Stomach smooth muscle (tissue), 2 donors: ENCODE results near the gene ELN.

ENCODE experiments used
- H3K27ac ChIP-seq: one replicate; pipeline ENCODE4 v1.7.0; 2013; ENCODE audit warnings: mild to moderate bottlenecking, low read length, inconsistent platforms
- H3K27me3 ChIP-seq, 2 donors: one replicate each; pipeline ENCODE4 v1.7.0; 2013; ENCODE audit warnings: low read length in 2 of 2; ENCODE audit not compliant: insufficient read depth in 2 of 2, control insufficient read depth in 1 of 2
- H3K36me3 ChIP-seq, 2 donors: one replicate each; pipeline ENCODE4 v1.7.0; 2013; ENCODE audit warnings: low read length in 2 of 2; ENCODE audit not compliant: control insufficient read depth in 2 of 2, insufficient read depth in 2 of 2
- H3K4me1 ChIP-seq: one replicate; pipeline ENCODE4 v1.7.0; 2013; ENCODE audit warnings: low read length; ENCODE audit not compliant: control insufficient read depth, insufficient read depth
- H3K4me3 ChIP-seq, 2 donors: one replicate each; pipeline ENCODE4 v1.7.0; 2013; ENCODE audit warnings: low read length in 2 of 2
- H3K9ac ChIP-seq, 2 donors: one replicate each; pipeline ENCODE4 v1.7.0; 2013; ENCODE audit warnings: low read length in 2 of 2, mild to moderate bottlenecking in 1 of 2
- H3K9me3 ChIP-seq, 2 donors: one replicate each; pipeline ENCODE4 v1.7.0; 2013; ENCODE audit warnings: low read length in 2 of 2; ENCODE audit not compliant: control insufficient read depth in 2 of 2
- donor health status: healthy.
- donor health status: Pancreatic carcinoma.

ELN gene

DNA sequence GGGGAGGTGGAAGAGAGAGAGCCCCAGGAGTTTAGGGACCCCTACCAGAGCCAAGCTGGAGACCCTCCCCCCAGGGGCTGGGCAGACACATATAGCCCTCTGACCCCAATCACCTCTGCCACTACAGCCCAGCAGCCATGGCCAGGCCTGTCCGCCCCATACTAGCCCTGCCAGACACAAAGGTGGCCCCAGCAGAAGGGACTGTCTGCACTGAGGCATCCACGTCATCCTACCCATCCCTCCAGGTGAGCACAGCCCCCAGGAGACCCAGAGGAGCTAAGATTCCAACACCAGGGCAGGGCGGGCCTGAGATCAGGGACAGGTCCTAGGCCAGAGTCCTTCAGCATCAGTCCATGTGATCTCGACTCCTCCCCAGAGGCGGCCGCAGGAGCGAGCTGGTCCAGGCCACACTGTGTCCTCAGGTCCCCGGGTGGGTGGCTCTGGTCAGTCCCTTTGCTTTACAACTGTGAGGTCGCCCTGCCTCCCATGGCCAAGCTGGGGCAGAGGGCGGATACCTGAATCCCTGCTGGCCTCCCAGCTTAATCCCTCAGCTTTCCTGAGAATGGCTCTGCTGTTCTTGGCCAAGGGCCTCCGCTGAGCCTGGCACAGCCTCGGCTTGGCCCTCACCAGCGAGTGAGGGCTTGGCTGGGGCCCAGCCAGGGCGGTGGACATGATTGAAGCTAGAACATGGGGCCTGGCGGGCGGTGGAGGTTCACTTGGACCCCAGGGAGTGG is 14.3 kb upstream of the ELN start:
- Histone ChIP-seq H3K4me3 (peak overlapping the region in 1 of 2 donors; percentile 8), H3K9ac (peak overlapping the region in 1 of 2 donors; percentile 20), H3K9me3 (no peaks in the 10 kb centered on the region), H3K27ac (peak overlapping the region; percentile 37), H3K27me3 (no peaks in the 10 kb centered on the region), H3K36me3 (no peaks in the 10 kb centered on the region), H3K4me1 (peaks cover 24% of the 10 kb centered on the region)

- Histone ChIP-seq H3K27me3 (no peaks in the 10 kb centered on the region), H3K9ac (no peak overlapping the region), H3K9me3 (no peaks in the 10 kb centered on the region), H3K4me3 (no peak overlapping the region), H3K36me3 (no peaks in the 10 kb centered on the region), H3K27ac (no peak overlapping the region), H3K4me1 (peaks cover 29% of the 10 kb centered on the region)
Observed at GRCh38 chr7:74014931-74015330, 13.0 kb upstream of the ELN start.

DNA sequence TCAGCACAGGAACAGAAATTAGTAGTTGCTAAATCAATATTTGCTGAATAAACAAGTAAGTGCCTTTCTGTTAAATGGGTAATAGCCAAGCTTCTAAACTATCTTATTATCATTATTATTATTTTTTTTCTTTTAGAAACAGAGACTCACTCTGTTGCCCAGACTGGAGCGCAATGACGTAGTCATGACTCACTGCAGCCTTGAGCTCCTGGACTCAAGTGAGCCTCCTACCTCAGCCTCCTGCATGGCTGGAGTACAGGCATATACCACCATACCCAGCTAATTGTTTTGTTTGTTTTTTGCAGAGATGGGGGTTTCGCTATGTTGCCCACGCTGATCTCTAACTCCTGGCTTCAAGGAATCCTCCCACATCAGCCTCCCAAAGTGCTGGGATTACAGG is 12.3 kb upstream of the ELN start:
- no peak overlapping the region for H3K4me3 ChIP-seq
- no peak overlapping the region for H3K27ac ChIP-seq
- no peaks in the 10 kb centered on the region for H3K27me3 ChIP-seq
- no peaks in the 10 kb centered on the region for H3K9me3 ChIP-seq
- H3K4me1 ChIP-seq, result peaks cover 26% of the 10 kb centered on the region
- no peaks in the 10 kb centered on the region for H3K36me3 ChIP-seq
- no peak overlapping the region for H3K9ac ChIP-seq

DNA sequence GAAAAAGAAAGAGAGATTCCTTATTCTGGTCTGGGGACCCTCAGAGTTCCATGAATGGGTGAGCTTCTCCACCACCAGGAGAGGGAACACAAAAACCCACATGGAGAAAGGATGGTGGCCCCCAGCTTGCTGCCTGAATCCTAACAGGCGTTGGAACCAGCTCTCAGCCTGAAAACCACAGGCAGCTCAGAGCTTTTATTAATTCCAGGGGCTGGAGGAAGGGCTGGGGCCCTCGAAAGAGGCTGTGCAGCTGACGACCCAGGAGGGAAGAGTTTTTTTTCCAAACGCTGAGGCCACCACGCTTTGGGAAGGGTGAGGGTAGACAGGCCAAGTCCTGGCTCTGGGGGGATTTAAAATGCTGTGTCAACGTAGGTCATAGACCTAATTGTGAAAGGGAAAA is 10.8 kb upstream of the ELN start:
- H3K4me3 ChIP-seq, result no peak overlapping the region
- no peaks in the 10 kb centered on the region for H3K27me3 ChIP-seq
- H3K9me3 ChIP-seq, result no peaks in the 10 kb centered on the region
- no peak overlapping the region for H3K9ac ChIP-seq
- no peak overlapping the region for H3K27ac ChIP-seq
- H3K4me1 ChIP-seq, result peaks cover 26% of the 10 kb centered on the region
- H3K36me3 ChIP-seq, result no peaks in the 10 kb centered on the region

- no peak overlapping the region for H3K27ac ChIP-seq
- peaks cover 30% of the 10 kb centered on the region for H3K4me1 ChIP-seq
- no peaks in the 10 kb centered on the region for H3K9me3 ChIP-seq
- H3K36me3 ChIP-seq, result no peaks in the 10 kb centered on the region
- no peak overlapping the region for H3K4me3 ChIP-seq
- H3K9ac ChIP-seq, result no peak overlapping the region
- no peaks in the 10 kb centered on the region for H3K27me3 ChIP-seq
Observed at GRCh38 chr7:74018246-74018895, 9.6 kb upstream of the ELN start.

DNA sequence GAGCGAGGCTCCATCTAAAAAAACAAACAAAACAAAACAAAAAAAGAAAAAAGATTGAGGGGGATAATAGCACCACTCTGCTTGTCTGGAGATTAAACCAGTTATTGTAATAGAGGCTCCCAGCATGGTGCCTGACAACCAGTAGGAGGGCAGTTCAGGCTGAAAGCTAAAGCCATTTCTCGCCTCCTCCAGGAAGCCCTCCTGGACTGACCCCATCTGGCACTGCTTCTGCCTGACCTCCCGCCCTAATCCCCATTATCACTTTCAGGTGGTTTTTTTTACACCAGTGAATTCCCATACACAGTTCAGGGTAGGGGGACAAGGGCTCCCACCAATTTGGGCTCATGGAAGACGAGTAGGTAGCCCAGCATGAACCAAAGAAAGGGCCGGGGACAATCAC is 8.8 kb upstream of the ELN start:
- Histone ChIP-seq H3K36me3 (no peaks in the 10 kb centered on the region), H3K27ac (no peak overlapping the region), H3K4me1 (peaks cover 29% of the 10 kb centered on the region), H3K4me3 (no peak overlapping the region), H3K27me3 (no peaks in the 10 kb centered on the region), H3K9ac (no peak overlapping the region), H3K9me3 (no peaks in the 10 kb centered on the region)

- no peaks in the 10 kb centered on the region for H3K9me3 ChIP-seq
- H3K27me3 ChIP-seq, result no peaks in the 10 kb centered on the region
- H3K4me1 ChIP-seq, result peaks cover 27% of the 10 kb centered on the region
- H3K36me3 ChIP-seq, result no peaks in the 10 kb centered on the region
- no peak overlapping the region for H3K9ac ChIP-seq
- H3K27ac ChIP-seq, result no peak overlapping the region
- H3K4me3 ChIP-seq, result no peak overlapping the region
Observed at GRCh38 chr7:74020390-74020789, 7.6 kb upstream of the ELN start.

DNA sequence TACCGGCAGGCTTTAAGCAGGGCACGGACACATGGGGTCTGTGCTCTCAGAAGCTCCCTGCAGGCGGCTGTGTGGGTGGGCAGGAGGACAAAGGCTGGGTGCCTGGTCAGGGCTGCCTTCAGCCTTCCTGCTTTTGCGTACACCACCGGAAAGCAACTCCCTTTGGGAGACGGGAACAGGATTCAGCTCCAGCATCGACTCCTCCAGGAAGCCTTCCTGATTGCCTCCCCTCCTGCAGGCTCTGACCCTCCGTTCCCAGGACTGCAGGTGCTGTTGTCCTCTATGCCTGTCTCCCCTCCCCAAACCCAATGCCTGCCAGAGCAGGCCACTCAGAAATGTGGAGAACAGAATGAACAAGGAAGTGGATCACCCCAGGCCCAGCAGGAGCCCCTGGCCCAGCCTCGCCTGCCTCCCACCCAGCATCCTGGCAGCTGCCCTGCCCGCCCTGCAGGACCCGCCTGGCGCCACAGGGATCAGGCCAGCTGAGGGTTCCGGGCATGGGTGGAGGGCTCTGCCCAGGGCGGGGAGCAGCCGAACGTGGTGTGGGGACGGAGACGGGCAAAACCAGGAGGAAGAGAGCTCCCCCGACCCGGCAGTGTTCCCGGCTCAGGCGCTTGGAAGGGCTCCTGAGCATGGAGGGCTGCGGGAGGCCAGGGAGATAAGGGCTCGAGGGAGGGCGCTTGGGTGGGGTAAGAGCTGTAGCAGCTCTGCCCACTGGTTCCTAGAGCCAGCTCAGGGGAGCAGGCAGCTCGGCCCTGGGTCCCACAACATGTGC is 6.2 kb upstream of the ELN start:
- Histone ChIP-seq H3K9ac (no peak overlapping the region), H3K4me3 (no peak overlapping the region), H3K27me3 (no peaks in the 10 kb centered on the region), H3K4me1 (peaks cover 36% of the 10 kb centered on the region), H3K9me3 (no peaks in the 10 kb centered on the region), H3K27ac (no peak overlapping the region), H3K36me3 (no peaks in the 10 kb centered on the region)

- no peak overlapping the region for H3K27ac ChIP-seq
- no peaks in the 10 kb centered on the region for H3K9me3 ChIP-seq
- H3K4me3 ChIP-seq, result no peak overlapping the region
- no peaks in the 10 kb centered on the region for H3K36me3 ChIP-seq
- no peak overlapping the region for H3K9ac ChIP-seq
- no peaks in the 10 kb centered on the region for H3K27me3 ChIP-seq
- H3K4me1 ChIP-seq, result peaks cover 44% of the 10 kb centered on the region
Observed at GRCh38 chr7:74022507-74022906, 5.5 kb upstream of the ELN start.

DNA sequence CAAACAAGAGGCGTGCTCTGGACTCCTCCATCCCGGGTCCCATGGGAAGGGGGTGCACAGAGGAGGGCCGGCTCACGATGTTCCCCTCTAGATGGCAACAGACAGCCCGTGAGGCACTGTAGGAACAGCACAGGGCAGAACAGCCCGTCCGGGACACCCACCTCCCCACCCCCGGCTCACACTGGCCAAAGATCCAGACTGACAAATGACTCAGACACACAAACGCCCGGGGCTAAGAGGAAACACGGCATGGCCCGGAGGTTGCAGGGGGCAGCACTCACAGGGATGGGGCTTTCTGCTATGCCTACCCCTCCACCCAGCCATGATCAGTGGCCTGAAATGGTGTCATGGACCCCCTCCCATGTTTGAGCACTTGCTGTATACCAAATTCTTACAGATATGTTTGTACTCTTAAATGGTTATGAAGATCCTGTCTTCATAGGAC is 4.9 kb upstream of the ELN start:
- Histone ChIP-seq H3K27ac (no peak overlapping the region), H3K4me1 (peaks cover 46% of the 10 kb centered on the region), H3K27me3 (no peaks in the 10 kb centered on the region), H3K4me3 (peak overlapping the region in 1 of 2 donors; percentile 40), H3K36me3 (no peaks in the 10 kb centered on the region), H3K9me3 (no peaks in the 10 kb centered on the region), H3K9ac (no peak overlapping the region)
